Calu3 (cell line): ENCODE measurements around the gene TH. TPM values are rescaled to one million over a fixed set of nuclear protein-coding genes. Genes with fewer than 3 reads are reported as not detected.

Experiments
- BruUV-seq: library from RNA; stranded (reverse); fragments of 400-500 nt; replicated peaks from 2 replicates; lab custom pipeline; 2021; lab: Mats Ljungman, UMichigan
- CTCF ChIA-PET: fragments of 300-600 bp; sonication (Branson Sonifier 250); formaldehyde crosslinking; loops from one replicate; lab custom pipeline; 2022; ENCODE audit warnings: antibody characterized with exemption; lab: Charles Lee
- DNase-seq: peaks from one replicate; pipeline ENCODE4 v3.0.0; 2022
- H3K27ac Mint-ChIP-seq: one replicate; pipeline ENCODE4 v1.8.0; 2022; ENCODE audit warnings: mixed read lengths; ENCODE audit not compliant: unreplicated experiment
- H3K27me3 Mint-ChIP-seq: one replicate; pipeline ENCODE4 v1.8.0; 2022; ENCODE audit warnings: mixed read lengths; ENCODE audit not compliant: unreplicated experiment
- H3K36me3 Mint-ChIP-seq: one replicate; pipeline ENCODE4 v1.8.0; 2022; ENCODE audit warnings: mild to moderate bottlenecking, moderate library complexity, mixed read lengths; ENCODE audit not compliant: insufficient read depth, unreplicated experiment
- H3K4me1 Mint-ChIP-seq: one replicate; pipeline ENCODE4 v1.8.0; 2022; ENCODE audit warnings: mild to moderate bottlenecking, low read depth, mixed read lengths; ENCODE audit not compliant: unreplicated experiment
- H3K4me3 Mint-ChIP-seq: one replicate; pipeline ENCODE4 v1.8.0; 2022; ENCODE audit warnings: mild to moderate bottlenecking, low read depth, moderate library complexity, mixed read lengths; ENCODE audit not compliant: unreplicated experiment
- H3K9me3 Mint-ChIP-seq: one replicate; pipeline ENCODE4 v1.8.0; 2022; ENCODE audit warnings: low read depth, mixed read lengths; ENCODE audit not compliant: unreplicated experiment
- intact Hi-C: fragments of 100-400 bp; cut with micrococcal nuclease; formaldehyde crosslinking; loops from one replicate; pipeline ENCODE4 v1.10.0; 2022; ENCODE audit not compliant: unreplicated experiment
- total RNA-seq: library from RNA; stranded (reverse); gene quantifications from 2 replicates; pipeline ENCODE4 v1.2.3, GENCODE V29; 2022
- TF ChIP-seq, protein P1 (sequence below): fragments of 200-600 bp; IDR thresholded peaks from one replicate; pipeline ENCODE4 v1.8.0; 2022; ENCODE audit warnings: antibody characterized with exemption; ENCODE audit not compliant: unreplicated experiment

The TH gene
- total RNA-seq, 1 experiment from 2014 or later, result not detected

DNA sequence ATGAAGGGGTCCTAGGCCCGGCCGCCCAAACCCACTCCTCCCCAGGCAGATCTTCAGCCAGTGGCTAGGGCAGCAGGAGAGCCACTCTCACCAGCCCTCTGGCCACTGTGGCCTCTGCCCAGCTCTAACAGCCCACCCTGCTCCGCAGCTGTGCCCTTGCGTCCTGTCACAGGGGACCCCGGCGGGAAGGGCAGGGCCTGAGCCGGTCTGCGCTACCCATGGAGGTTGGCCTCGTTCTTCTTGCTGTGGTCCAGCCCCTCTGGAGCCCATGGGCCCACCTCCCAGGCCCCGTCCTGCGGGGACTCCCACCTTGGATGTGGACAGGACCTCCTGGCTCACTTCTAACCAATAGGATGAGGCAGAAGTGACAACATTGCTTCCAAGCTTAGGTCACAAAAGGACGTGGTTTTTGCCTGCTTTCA is 38.3 kb upstream of the TH start:
- H3K4me1 Mint-ChIP-seq, result peaks cover 32% of the 10 kb centered on the region
- no peaks in the 10 kb centered on the region for H3K9me3 Mint-ChIP-seq
- peaks cover 5% of the 10 kb centered on the region for H3K36me3 Mint-ChIP-seq
- CTCF ChIA-PET, result no interaction called here
- DNase-seq, result no peak
- no peak overlapping the region for H3K27ac Mint-ChIP-seq
- H3K4me3 Mint-ChIP-seq, result no peak overlapping the region
- peaks cover 33% of the 10 kb centered on the region for H3K27me3 Mint-ChIP-seq
- intact Hi-C loops, result no loop called here
- no TSS peak for BruUV-seq
- TF ChIP-seq, protein P1, sequence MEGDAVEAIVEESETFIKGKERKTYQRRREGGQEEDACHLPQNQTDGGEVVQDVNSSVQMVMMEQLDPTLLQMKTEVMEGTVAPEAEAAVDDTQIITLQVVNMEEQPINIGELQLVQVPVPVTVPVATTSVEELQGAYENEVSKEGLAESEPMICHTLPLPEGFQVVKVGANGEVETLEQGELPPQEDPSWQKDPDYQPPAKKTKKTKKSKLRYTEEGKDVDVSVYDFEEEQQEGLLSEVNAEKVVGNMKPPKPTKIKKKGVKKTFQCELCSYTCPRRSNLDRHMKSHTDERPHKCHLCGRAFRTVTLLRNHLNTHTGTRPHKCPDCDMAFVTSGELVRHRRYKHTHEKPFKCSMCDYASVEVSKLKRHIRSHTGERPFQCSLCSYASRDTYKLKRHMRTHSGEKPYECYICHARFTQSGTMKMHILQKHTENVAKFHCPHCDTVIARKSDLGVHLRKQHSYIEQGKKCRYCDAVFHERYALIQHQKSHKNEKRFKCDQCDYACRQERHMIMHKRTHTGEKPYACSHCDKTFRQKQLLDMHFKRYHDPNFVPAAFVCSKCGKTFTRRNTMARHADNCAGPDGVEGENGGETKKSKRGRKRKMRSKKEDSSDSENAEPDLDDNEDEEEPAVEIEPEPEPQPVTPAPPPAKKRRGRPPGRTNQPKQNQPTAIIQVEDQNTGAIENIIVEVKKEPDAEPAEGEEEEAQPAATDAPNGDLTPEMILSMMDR, result no peak

- intact Hi-C loops, result no loop called here
- peaks cover 28% of the 10 kb centered on the region for H3K4me1 Mint-ChIP-seq
- CTCF ChIA-PET, result interaction anchor here (0.6 kb wide), 1 partner anchor 16 kb away, joined by 3 read pairs; no protein-coding TSS in a partner anchor
These were observed 37.8 kb upstream of the TH start for GRCh38 chr11:2209370-2209801.

DNA sequence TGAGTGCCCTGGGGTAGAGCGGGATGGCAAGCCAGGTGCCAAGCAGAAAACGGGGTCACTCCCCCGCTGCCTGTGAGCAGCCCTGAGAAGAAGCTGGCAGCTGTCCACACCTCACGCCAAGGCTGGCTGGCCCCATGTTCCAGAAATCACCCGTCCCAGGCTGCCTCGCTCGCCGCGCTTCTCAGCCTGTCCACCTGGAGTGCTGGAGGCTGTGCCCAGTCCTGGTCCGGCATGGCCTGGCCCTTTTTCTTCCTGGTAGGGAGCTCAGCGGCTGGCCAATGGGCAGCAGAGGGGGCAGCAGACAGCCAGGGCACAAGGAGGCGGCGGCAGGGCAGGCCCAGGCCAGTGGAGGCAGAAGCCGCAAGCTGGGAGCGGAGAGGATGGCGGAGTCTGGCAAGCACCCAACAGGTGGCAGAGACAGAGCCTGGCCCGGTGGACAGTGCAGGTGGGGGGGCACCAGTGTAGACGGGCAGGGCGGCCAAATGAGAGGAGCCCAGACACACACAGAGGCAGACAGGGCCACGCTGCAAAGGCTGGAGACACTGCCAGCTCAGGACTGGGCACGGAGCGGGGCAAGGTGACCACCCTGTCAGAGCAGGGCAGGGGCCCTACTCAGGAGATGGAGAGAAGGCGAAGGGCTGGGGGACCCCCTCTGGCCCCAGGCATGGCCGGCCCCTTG is 37.2 kb upstream of the TH start:
- TF ChIP-seq, protein P1, result no peak

More at GRCh38 chr11:2209370-2209801, 37.8 kb upstream of the TH start:
- DNase-seq, result no peak
- no TSS peak for BruUV-seq
- Mint-ChIP-seq H3K27ac (no peak overlapping the region), H3K36me3 (peaks cover 5% of the 10 kb centered on the region), H3K27me3 (peaks cover 28% of the 10 kb centered on the region), H3K9me3 (no peaks in the 10 kb centered on the region), H3K4me3 (no peak overlapping the region)
- TF ChIP-seq, protein P1, result no peak

GRCh38 chr11:2207773-2208621 is 36.4 kb upstream of the TH start:
- CTCF ChIA-PET, result no interaction called here
- Mint-ChIP-seq H3K36me3 (peaks cover 5% of the 10 kb centered on the region), H3K27me3 (peaks cover 17% of the 10 kb centered on the region), H3K4me3 (no peak overlapping the region), H3K4me1 (peaks cover 20% of the 10 kb centered on the region), H3K9me3 (no peaks in the 10 kb centered on the region), H3K27ac (no peak overlapping the region)
- DNase-seq, result no peak
- intact Hi-C loops, result no loop called here
- TF ChIP-seq, protein P1, result no peak
- BruUV-seq, result no TSS peak

More for the DNA sequence above, 37.2 kb upstream of the TH start:
- CTCF ChIA-PET, result interaction anchor here (0.6 kb wide), 1 partner anchor 15 kb away, joined by 3 read pairs; no protein-coding TSS in a partner anchor
- Mint-ChIP-seq H3K9me3 (no peaks in the 10 kb centered on the region), H3K4me3 (no peak overlapping the region), H3K27ac (no peak overlapping the region), H3K4me1 (peaks cover 23% of the 10 kb centered on the region), H3K36me3 (peaks cover 5% of the 10 kb centered on the region), H3K27me3 (peaks cover 22% of the 10 kb centered on the region)
- intact Hi-C loops, result no loop called here
- BruUV-seq, result no TSS peak
- DNase-seq, result no peak
